Measurements from ENCODE around the gene STARD7. TPM values are rescaled to one million over a fixed set of nuclear protein-coding genes. Genes with fewer than 3 reads are reported as not detected.
A peak's percentile ranks its signal among the peaks of the same experiment; 100 is the strongest.
"Not testable (repeated sequence)": the region's sequence is repeated elsewhere in the genome, so short reads cannot be mapped to it uniquely, and the experiment has no call there.

Gene STARD7
- total and polyA plus RNA-seq, 2 donors from 2014 or later, result 96.6 to 112 TPM

DNA sequence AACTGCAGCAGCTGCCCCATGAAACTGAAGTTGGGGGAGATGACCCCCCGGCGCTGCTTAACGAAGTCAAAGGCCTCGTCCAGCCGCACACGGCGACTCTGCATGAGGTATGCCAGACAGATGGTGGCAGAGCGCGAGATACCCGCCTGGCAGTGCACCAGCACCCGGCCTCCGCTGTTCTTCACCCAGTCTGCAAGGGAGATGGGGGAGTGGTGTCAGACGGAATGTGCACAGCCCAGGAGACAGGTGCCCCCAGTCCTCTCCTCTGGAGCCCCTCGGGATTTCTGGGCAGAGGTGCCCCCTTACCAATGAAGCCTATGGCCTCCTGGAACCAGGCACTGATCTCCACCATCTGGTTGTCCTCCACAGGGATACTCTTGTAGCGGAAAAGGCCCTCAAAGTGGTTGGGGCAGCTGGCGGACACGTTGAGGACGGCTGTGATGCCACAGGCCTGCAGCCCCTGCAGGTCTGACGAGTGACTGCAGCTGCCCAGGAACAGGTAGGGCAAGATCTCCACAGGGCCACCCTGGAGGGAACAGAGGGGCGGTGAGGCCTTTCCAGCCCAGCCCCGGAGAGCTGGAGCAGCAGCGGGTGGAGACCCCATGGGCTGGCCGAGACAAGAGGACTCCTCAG lies 64.7 kb downstream of the STARD7 start:
- intact Hi-C loops (cut with DNase I), result no loop called here
- H3K9ac ChIP-seq (ENCODE audit: low read length in 3 of 3), result peak overlapping the region in 1 of 3 donors; percentile 34
- H3K27me3 ChIP-seq (ENCODE audit: control insufficient read depth, insufficient read depth, low read length), result no peaks in the 10 kb centered on the region
- DNase-seq (peak in 3 of 5 donors; percentile 24 to 74 (median 58)), FAIRE-seq (no peak)
- H3K4me3 ChIP-seq (ENCODE audit: low read length in 3 of 3), result peak overlapping the region in 1 of 3 donors; percentile 49
- no peak for TF ChIP-seq CTCF (IDR thresholded peaks at IDR 0.05; ENCODE audit: borderline replicate concordance, extremely low read depth, insufficient read depth)
- no peaks in the 10 kb centered on the region for H3K9me3 ChIP-seq (ENCODE audit: control insufficient read depth in 2 of 3, insufficient read depth in 1 of 3, low read length in 3 of 3)
- no peak overlapping the region for H3K27ac ChIP-seq (ENCODE audit: low read depth in 2 of 2, low read length in 2 of 2)
- peaks cover 0 to 9% (median 5%) of the 10 kb centered on the region in 3 donors for H3K4me1 ChIP-seq (ENCODE audit: control insufficient read depth in 2 of 3, insufficient read depth in 2 of 3, low read depth in 1 of 3, low read length in 3 of 3)
- no peaks in the 10 kb centered on the region for H3K36me3 ChIP-seq (ENCODE audit: control insufficient read depth in 2 of 3, insufficient read depth in 3 of 3, low read length in 3 of 3)

GRCh38 chr2:96143231-96143847 lies 65.3 kb downstream of the STARD7 start:
- DNase-seq (peak in 2 of 5 donors; percentile 38 to 67), FAIRE-seq (no peak)
- Histone ChIP-seq H3K9ac (ENCODE audit: low read length in 3 of 3) (no peak overlapping the region), H3K4me1 (ENCODE audit: control insufficient read depth in 2 of 3, insufficient read depth in 2 of 3, low read depth in 1 of 3, low read length in 3 of 3) (peaks cover 0 to 9% (median 5%) of the 10 kb centered on the region in 3 donors), H3K27ac (ENCODE audit: low read depth in 2 of 2, low read length in 2 of 2) (no peak overlapping the region), H3K27me3 (ENCODE audit: control insufficient read depth, insufficient read depth, low read length) (no peaks in the 10 kb centered on the region), H3K9me3 (ENCODE audit: control insufficient read depth in 2 of 3, insufficient read depth in 1 of 3, low read length in 3 of 3) (no peaks in the 10 kb centered on the region), H3K4me3 (ENCODE audit: low read length in 3 of 3) (no peak overlapping the region), H3K36me3 (ENCODE audit: control insufficient read depth in 2 of 3, insufficient read depth in 3 of 3, low read length in 3 of 3) (no peaks in the 10 kb centered on the region)
- no peak for TF ChIP-seq CTCF (IDR thresholded peaks at IDR 0.05; ENCODE audit: borderline replicate concordance, extremely low read depth, insufficient read depth)
- intact Hi-C loops (cut with DNase I), result no loop called here

- H3K27me3 ChIP-seq (ENCODE audit: control insufficient read depth, insufficient read depth, low read length), result no peaks in the 10 kb centered on the region
- DNase-seq (peak in 2 of 5 donors; percentile 44 to 72), FAIRE-seq (no peak)
- no peak overlapping the region for H3K27ac ChIP-seq (ENCODE audit: low read depth in 2 of 2, low read length in 2 of 2)
- H3K9me3 ChIP-seq (ENCODE audit: control insufficient read depth in 2 of 3, insufficient read depth in 1 of 3, low read length in 3 of 3), result no peaks in the 10 kb centered on the region
- no peaks in the 10 kb centered on the region for H3K36me3 ChIP-seq (ENCODE audit: control insufficient read depth in 2 of 3, insufficient read depth in 3 of 3, low read length in 3 of 3)
- peaks cover 0 to 9% (median 5%) of the 10 kb centered on the region in 3 donors for H3K4me1 ChIP-seq (ENCODE audit: control insufficient read depth in 2 of 3, insufficient read depth in 2 of 3, low read depth in 1 of 3, low read length in 3 of 3)
- no peak for TF ChIP-seq CTCF (IDR thresholded peaks at IDR 0.05; ENCODE audit: borderline replicate concordance, extremely low read depth, insufficient read depth)
- intact Hi-C loops (cut with DNase I), result no loop called here
- no peak overlapping the region for H3K9ac ChIP-seq (ENCODE audit: low read length in 3 of 3)
- H3K4me3 ChIP-seq (ENCODE audit: low read length in 3 of 3), result no peak overlapping the region
Measured at GRCh38 chr2:96142217-96143113, 66.2 kb downstream of the STARD7 start.

- DNase-seq, result peak in 2 of 5 donors; percentile 14 to 27
- FAIRE-seq; intact Hi-C loops (cut with DNase I); H3K27ac ChIP-seq (ENCODE audit: low read depth in 2 of 2, low read length in 2 of 2); H3K4me1 ChIP-seq (ENCODE audit: control insufficient read depth in 2 of 3, insufficient read depth in 2 of 3, low read depth in 1 of 3, low read length in 3 of 3); H3K9ac ChIP-seq (ENCODE audit: low read length in 3 of 3); H3K9me3 ChIP-seq (ENCODE audit: control insufficient read depth in 2 of 3, insufficient read depth in 1 of 3, low read length in 3 of 3); H3K36me3 ChIP-seq (ENCODE audit: control insufficient read depth in 2 of 3, insufficient read depth in 3 of 3, low read length in 3 of 3); H3K27me3 ChIP-seq (ENCODE audit: control insufficient read depth, insufficient read depth, low read length); H3K4me3 ChIP-seq (ENCODE audit: low read length in 3 of 3): not testable (repeated sequence)
Measured at GRCh38 chr2:96141624-96141967, 67.0 kb downstream of the STARD7 start.

Measured in kidney (tissue), 14 donors.